GM18858 (cell line): ENCODE measurements around the gene TGM5.
"Not testable (repeated sequence)": the region's sequence is repeated elsewhere in the genome, so short reads cannot be mapped to it uniquely, and the experiment has no call there.

Source experiments
- ATAC-seq: cut with Tn5 transposase; IDR thresholded peaks from one replicate; pipeline ENCODE4 v1.9.1; 2021; ENCODE audit not compliant: unreplicated experiment

Gene TGM5

DNA sequence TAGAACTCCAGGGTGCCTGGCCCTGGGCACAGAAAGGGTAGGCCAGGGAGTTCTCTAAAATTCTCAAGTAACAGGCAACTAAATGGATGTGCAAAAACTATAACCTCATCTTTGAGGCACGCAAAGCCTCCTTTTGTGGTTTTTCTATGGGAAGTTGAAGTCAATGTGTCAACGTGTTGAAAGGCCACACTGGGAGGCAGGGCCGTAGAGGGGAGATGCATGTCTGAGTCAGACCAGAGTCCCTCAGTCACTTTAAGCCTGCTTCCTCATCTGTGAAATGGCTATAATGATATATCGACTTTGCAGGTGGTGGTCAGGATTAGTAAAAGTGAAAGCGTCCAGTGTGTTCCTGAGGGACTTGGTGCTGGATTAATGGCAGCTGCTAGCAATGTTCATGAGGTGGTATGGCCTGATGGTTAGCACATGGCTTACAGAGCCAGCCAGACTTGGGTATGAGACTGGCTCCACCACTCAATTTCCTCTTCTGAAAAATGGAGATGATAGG lies 17.0 kb downstream of the TGM5 start:
- peak; percentile 34 for ATAC-seq

DNA sequence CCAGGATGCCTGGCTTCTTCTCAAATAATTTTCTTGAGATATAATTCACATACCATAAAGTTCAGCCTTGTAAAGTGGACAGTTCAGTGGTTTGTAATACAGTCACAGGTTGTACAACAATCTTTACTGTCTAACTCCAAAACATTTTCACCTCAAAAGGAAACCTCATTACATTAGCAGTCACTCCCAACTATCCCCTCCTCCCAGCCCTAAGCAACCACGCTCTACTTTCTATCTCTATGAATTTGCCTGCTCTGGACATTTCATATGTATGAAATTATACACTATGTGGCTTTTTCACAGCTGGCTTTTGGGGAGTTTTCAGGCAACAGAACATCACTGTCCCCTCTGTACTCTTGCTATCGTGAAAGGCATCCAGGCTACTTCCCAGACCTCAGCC lies 17.5 kb downstream of the TGM5 start:
- no peak for ATAC-seq

DNA sequence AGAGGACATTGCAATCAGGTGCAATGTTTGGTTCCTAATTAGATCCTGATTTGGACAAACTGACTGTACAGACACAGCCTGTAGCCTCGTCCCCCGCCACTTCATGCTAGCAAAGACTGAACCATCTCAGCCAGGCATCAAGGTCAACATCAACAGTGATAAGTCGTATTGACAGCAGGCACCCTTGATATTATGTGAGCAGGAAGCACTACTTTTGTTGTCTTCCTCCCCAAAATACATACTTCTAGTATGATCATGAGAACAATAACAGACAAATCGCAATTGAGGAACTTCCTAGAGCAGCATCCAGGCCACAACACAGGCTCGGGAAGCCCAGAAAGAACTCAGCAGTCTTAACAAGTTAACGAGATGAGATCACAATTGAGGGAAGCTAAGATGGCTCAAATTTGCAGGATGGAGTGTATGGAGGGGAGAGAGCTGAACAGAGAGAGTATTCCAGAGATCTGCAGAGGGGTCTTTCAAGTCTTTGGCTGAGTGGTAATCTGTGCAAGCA lies 20.4 kb downstream of the TGM5 start:
- ATAC-seq = no peak

DNA sequence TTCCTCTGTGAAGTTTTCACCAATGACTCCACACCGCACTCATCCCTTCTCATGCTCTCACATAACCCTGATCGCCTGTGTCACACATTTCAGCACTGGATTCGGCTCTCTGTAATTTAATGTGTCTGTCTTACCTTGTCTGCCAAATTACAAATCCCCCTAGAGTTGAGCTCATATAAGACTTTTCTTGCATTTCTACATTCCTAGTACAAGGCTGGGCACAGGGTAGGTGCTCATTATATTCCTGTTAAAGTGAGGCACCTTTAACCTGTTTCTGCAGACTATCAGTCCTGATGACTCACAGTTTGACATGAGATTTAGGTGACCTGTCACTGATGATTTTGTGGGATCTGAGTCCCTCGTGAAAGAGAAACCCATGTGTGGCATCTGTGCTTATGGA lies 22.6 kb downstream of the TGM5 start:
- ATAC-seq = no peak

DNA sequence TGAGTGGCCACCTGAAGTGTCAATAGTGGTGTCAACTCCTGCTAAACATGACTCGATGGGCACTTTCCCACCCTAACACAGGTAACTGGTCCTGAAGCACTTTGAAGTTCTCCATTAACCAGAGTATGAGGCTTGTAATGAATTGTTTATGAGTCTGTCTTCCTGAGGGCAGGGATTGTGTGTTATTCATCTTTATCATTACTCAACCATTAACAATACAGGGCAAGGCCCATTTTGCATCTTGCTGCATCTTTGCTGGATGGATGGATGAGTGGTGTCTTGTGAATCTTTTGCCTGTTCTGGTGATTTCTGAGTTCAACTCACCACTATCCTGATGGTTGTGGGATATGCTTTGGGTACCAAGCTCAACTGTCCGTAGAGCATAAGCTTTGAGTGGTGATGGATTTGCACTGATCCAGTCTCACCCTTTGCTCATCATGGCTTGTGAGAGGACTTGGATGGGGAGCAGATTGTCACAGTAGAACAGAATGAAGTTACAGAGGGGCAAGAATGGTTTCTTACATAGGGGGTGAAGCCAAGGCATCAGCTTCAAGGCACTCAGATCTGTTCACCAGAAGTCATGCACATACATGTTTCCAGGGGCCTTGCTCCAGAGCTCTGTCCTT lies 23.6 kb downstream of the TGM5 start:
- ATAC-seq = no peak

DNA sequence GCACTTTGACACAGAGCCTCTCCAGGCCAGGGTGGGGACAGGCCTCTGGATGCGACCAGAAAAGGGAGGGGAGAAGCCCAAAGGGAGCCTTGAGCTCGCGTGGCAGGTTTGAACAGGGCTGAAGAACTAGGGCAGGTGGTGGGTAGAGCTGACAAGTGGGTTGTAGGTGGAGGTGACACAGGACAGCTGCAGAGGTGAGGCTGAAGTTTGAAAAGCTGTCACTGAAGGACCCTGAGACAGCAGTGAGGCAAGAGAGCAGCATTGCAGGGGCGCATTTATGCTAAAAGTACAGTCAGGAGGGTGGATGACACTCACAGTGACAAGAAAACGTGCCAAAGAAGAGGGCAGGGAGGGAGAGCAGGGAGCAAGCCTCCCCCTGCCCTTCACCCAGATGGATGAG lies 24.1 kb downstream of the TGM5 start:
- ATAC-seq = no peak

DNA sequence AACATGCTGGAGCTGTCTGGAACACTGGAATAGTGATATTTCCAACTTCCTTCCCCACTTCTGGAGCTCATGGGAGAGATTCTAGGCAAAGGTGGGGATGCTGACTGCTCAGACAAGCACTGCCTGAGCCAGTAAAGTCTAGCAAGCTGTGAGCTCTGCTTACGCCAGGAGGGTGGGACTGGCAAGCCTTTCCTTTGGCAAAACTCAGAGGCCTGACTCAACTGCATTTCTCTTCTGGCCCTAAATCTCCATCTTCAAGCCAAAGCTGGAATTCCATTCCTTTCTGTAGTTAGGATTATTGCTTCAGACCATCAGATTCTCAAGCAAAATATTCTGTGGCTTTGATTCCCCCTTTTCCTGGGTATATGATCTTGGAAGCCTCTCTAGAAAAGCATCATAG lies 25.6 kb downstream of the TGM5 start:
- ATAC-seq = no peak

DNA sequence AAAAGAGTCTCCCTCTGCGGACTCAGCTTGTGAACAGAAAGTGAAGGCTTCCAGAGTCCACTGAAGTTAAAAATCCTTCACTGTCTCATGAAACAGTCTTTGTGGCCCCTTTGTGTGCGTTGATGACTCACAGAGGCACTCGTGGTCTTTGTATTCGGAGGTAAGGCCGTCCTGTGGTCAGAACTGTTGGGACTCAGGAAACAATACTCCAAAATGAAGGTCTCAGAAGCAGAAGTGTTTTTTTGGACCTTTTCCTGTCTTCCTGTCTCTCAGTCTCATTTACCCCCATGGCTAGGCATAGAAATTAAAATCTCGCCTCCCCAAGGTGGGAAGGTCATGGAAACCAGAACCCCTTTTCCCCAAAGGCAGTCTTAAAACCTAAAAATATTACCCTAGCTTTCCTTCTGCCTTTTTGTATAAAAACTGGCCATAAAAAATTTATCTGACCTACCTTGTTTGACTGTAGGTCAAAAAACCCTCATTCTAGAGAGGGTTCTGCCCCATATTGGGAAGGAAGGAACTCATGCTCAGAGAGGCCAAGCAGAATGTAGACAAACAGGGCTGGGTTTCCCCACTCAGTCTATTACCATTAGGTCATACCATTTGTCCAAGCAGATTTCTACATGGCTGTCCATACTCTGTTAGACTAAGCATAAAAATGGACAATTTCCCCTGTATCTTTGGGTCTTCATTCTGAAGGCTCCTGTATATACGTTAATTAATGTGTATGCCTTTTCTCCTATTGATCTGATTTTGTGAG lies 26.8 kb downstream of the TGM5 start:
- ATAC-seq = no peak

DNA sequence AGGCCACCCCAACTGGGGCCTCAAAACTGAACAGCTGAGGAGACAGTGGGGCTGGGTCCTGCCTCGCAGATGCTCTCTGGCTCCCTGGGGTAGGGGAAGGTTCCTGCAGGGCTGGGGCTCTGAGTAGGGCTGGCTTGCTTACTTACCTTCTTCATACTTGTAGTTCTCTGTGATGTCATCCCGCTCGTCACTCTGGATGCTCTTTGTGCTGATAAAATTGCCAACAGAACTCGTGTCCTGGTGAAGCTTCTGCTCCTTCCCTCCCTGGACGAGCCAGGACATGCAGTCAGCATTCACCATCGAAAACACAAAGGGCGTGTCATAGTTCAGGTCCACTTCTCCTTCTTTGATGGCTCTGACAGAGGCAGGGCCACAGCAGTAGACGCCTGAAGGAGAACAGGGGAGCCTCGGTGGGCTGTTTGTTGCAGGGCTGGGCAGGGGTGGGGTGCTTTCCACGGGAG lies 28.0 kb downstream of the TGM5 start:
- ATAC-seq = no peak

DNA sequence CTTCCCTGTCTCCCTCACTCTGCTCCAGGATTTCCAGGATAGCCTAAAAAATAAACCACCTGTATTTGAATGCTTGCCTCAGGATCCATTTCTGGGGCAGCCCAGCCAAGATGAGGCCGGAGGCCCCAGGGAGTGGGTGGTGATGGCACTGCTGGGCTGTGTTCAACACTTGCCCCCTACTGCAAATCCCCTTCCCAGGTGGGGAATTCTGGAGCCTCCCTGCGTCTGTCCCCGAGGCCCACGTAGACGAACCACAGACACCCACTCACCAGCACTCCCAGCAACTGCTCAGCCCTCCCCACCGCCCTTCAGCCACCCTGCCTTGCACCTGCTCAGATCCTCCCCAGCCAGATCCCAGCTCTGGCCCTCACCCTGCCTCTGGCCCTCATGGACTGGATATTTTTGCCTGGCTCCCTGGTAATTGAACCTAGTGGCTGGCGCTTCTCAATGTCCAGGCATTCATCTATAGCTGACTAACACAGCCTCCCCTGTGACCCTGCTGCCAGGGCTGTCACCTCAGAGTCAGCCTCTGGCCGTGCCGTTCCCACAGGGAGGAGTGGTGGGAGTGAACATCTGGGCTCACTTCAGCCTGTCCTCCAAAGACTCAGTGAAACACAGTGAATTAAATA lies 28.8 kb downstream of the TGM5 start:
- ATAC-seq = no peak

DNA sequence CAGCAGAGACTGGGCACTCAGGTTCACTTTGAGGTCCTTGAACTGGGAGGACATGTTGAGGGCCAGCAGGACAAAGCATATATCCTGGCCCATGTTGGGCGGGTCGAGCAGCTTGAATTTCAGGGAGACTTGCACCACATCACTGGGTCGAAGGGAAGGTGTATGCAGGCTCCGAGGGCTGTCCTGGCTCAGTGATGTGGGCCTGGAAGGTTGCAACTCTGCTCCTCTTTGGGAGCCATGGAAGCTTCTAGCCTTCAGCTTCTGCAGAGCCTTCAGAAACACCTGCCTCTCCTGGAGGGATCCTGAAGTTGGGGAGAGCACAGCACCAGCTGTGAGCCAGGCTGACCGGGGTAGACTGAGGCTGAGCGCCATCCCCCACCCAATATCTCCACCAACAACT lies 31.2 kb downstream of the TGM5 start:
- no peak for ATAC-seq

DNA sequence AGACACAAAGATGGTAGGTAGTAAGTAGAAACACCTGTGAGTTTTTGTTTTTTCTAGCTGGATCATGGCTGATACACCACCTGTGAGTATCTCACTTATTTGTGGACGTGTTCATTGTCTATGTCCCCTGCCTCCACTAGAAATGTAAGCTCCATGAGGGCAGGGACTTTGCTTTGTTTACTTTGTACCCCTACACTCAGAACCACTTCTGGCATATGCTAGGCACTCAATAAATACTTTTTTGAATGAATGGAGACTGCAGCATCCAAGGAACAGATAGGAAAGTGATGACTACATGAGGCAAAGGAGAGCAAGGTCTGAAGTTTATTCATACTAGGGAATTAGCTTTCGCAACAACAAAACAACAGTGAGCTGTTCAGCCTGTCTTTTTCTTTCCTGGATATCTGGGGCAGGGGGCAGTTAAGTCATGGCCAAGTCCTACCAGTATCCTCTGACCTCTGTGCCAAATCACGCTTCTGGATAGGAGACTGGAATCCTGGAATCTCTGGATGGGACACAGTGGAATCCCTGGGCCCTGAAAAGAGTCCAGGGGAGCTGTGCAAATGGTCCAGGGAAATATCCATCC lies 34.3 kb downstream of the TGM5 start:
- no peak for ATAC-seq

DNA sequence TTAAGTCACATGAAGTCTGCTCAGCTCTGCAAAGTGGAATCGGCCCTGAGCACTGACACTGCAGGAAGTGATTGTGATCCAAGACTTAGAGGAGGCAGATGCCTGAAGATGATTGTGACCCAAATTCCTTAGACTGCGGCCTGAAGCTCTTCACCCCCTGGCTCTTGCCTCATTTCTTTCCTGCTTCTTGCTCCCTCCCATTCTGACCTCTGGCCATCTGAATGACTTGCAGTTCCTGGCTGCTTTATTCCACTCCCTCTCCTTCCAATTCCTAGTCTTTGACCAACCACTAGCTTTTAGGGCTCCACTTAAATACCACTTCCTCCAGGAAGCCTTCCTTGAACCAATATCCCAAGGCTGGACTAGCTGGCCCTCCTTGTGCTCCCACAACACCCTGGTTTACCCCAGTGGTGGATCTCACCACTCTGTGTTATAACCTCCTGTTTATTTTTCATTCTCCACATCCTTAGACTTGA lies 36.0 kb downstream of the TGM5 start:
- ATAC-seq = no peak

DNA sequence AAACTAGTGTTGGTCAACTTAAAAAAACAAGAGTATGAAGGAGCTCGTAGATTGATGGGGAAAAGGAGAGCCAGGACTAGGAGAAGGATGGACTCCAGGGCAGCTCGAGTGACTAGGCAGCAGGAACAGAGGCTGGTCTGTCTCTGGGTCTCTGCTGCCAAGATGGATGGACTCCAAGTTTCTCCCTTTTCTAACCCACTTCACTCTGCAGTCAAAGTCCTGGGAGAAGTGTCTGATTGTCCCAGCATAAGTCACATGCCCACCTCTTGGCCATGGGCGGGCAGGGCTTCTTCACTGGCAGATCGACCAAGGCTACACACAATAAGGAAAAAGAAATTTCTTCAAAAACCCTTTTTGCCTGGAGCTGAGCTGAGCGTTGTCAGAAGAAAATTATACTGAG lies 36.8 kb downstream of the TGM5 start:
- no peak for ATAC-seq

DNA sequence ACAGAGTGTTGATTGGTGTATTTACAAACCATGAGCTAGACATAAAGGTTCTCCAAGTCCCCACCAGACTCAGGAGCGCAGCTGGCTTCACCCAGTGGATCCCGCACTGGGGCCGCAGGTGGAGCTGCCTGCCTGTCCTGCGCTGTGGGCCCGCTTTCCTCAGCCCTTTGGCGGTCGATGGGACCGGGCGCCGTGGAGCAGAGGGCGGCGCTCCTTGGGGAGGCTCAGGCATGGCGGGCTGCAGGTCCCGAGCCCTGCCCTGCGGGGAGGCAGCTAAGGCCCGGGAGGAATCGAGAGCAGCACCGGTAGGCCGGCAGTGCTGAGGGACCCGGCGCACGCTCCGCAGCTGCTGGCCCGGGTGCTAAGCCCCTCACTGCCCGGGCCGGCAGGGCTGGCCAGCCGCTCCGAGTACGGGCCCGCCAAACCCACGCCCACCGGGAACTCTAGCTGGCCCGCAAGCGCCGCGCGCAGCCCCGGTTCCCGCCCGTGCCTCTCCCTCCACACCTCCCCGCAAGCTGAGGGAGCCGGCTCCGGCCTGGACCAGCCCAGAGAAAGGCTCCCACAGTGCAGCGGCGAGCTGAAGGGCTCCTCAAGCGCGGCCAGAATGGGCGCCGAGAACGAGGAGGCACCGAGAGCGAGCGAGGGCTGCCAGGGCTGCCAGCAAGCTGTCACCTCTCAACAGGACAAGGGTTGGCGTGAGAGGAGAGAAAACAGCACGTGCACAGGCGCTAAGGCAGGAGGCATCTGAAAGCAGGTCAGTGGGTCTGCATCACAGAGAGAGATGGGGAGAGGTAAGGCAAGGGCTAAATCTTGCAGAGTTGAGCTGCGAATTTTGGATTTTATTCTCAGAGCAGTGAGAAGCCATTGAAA lies 40.1 kb downstream of the TGM5 start:
- ATAC-seq = no peak

DNA sequence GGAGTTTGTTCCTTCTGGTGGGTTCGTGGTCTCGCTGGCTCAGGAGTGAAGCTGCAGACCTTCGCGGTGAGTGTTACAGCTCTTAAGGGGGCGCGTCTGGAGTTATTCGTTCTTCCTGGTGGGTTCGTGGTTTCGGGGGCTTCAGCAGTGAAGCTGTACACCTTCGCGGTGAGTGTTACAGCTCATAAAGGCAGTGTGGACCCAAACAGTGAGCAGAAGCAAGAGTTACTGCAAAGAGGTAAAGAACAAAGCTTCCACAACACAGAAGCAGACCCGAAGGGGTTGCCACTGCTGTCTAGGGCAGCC lies 40.8 kb downstream of the TGM5 start:
- not testable (repeated sequence) for ATAC-seq

DNA sequence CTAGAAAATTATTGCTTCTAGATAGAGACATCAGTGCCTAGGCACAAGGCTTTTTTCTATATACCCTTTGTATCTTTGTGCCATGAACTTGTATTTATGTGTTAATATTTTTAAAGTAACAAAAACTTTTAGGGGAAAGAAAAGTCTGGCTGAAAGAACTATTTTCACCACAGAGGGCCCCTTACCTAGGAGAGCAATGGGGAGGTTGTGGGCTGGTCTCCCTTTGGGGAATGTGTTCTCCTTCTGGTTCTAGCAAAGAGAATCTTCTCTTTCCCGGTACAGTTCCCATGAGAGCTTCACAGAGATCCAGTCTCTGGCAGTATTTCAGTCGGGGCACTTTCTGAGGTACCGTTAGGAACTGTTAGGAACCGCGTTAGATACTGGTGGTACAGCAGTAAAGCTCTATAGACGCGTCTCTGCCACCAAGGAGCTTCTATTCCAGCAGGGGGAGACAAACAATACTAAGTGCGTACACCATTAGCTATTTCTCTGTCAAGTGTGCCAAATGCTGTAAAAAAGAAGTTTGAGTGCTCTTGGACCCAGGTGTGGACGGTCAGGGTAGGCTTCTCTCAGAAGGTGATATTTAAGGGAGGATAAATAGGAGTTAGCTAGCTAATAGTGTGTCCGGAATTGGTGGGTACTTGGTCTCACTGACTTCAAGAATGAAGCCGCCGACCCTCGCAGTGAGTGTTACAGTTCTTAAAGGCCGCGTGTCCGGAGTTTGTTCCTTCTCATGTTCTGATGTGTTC lies 41.4 kb downstream of the TGM5 start:
- no peak for ATAC-seq

DNA sequence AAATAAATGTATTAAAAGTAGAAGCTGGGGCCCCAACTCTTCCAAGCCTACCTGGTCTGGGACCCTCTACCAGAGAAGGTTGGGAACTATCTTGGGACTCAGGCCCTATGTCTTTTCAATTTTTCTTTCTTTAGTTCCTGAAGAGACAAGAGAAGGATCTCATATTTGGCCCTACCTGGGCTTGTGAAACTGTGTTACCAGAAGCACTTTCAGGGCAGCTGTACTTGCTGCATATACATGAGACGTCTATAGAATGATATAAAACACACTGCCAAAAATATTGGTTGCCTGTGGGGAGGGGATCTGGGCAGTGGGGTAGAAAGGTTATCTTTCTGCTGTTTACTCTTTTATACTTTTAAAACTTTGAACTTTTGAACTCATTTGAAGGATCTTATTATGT lies 45.3 kb downstream of the TGM5 start:
- ATAC-seq = no peak

DNA sequence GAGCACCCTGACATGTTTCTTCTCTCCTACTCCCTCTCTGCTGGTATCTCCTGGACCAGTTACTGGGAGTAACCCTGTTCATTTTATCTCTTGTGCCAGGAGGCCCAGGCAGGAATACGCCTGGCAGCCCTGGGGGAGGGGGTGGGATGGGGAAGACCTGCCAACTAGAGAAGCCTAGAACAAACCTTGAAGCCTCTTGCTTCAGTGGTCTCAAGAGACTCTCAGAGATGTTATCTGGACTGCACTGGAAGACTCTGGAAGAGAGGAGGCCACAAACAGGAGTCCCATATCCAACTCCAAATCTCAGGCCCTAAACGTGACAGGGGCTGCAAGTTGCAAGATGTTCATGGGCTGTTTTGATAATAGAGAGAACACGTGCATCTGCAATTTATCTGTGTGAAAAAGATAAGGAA lies 45.7 kb downstream of the TGM5 start, which contains the start of gene EPB42:
Gene EPB42 (minus strand): TSS at position 28 of the 413 bp plus-strand sequence. CDS start 193 bp downstream, outside the sequence.
- ATAC-seq = no peak
